Liver (tissue), 9 donors: ENCODE measurements around the gene DUSP8. TPM values are rescaled to one million over a fixed set of nuclear protein-coding genes. Genes with fewer than 3 reads are reported as not detected.

Experiments used
- DNase-seq: peaks from one replicate; pipeline ENCODE4 v3.0.0-alpha.2; 2017; ENCODE audit warnings: low spot score
- H3K27ac ChIP-seq, 2 donors: one replicate each; pipeline ENCODE4 v1.7.0; 2013; ENCODE audit warnings: inconsistent platforms in 2 of 2, low read length in 2 of 2, control low read depth in 1 of 2, low read depth in 1 of 2, mild to moderate bottlenecking in 1 of 2
- H3K27me3 ChIP-seq, 4 donors: one replicate each; pipeline versions ENCODE4 v1.6.1 to v1.7.0; 2013; ENCODE audit warnings: low read length in 3 of 4, inconsistent platforms in 1 of 4, mild to moderate bottlenecking in 1 of 4, moderate library complexity in 1 of 4; ENCODE audit not compliant: control insufficient read depth in 4 of 4, insufficient read depth in 4 of 4
- H3K36me3 ChIP-seq, 4 donors: one replicate each; pipeline versions ENCODE4 v1.6.1 to v1.7.0; 2013; ENCODE audit warnings: low read length in 3 of 4, mild to moderate bottlenecking in 3 of 4, low read depth in 1 of 4, moderate library complexity in 1 of 4; ENCODE audit not compliant: control insufficient read depth in 4 of 4, insufficient read depth in 3 of 4
- H3K4me1 ChIP-seq, 4 donors: one replicate each; pipeline versions ENCODE4 v1.6.1 to v1.7.0; 2013; ENCODE audit warnings: low read length in 3 of 4, mild to moderate bottlenecking in 3 of 4, moderate library complexity in 1 of 4; ENCODE audit not compliant: control insufficient read depth in 4 of 4, insufficient read depth in 4 of 4
- H3K4me3 ChIP-seq, 3 donors: one replicate each; pipeline versions ENCODE4 v1.6.1 to v1.7.0; 2013; ENCODE audit warnings: low read length in 3 of 3, control low read depth in 1 of 3, low read depth in 1 of 3, mild to moderate bottlenecking in 1 of 3
- H3K9ac ChIP-seq, 2 donors: one replicate each; pipeline ENCODE4 v1.7.0; 2013; ENCODE audit warnings: low read length in 2 of 2, mild to moderate bottlenecking in 2 of 2, moderate library complexity in 2 of 2, control low read depth in 1 of 2, low read depth in 1 of 2
- H3K9me3 ChIP-seq, 4 donors: one replicate each; pipeline versions ENCODE4 v1.6.1 to v1.7.0; 2013; ENCODE audit warnings: low read length in 3 of 4; ENCODE audit not compliant: control insufficient read depth in 4 of 4
- EGR1 ChIP-seq, 2 donors: IDR thresholded peaks; 2 replicates each; pipeline ENCODE4 v1.6.1; 2016 to 2018; ENCODE audit warnings: antibody characterized with exemption in 2 of 2, low read depth in 2 of 2
- FOXA1 ChIP-seq: IDR thresholded peaks from 2 replicates; pipeline ENCODE4 v1.6.1; 2016; ENCODE audit warnings: antibody characterized with exemption
- FOXA2 ChIP-seq: IDR thresholded peaks from 2 replicates; pipeline ENCODE4 v1.6.1; 2016; ENCODE audit warnings: antibody characterized with exemption
- GABPA ChIP-seq, 2 donors: IDR thresholded peaks in 1 of 2; conservative IDR thresholded peaks in 1 of 2; 2 replicates each; pipeline ENCODE4 v1.6.1; 2016; ENCODE audit warnings: antibody characterized with exemption in 2 of 2, mild to moderate bottlenecking in 1 of 2, moderate library complexity in 1 of 2
- HNF4A ChIP-seq, 2 donors: conservative IDR thresholded peaks; 2 replicates each; pipeline ENCODE4 v1.6.1; 2016; ENCODE audit warnings: antibody characterized with exemption in 2 of 2, mild to moderate bottlenecking in 2 of 2
- HNF4G ChIP-seq: IDR thresholded peaks from 2 replicates; pipeline ENCODE4 v1.6.1; 2016; ENCODE audit warnings: antibody characterized with exemption
- JUND ChIP-seq, 2 donors: IDR thresholded peaks; 2 replicates each; pipeline ENCODE4 v1.6.1; 2016; ENCODE audit warnings: antibody characterized with exemption in 2 of 2
- NR2F2 ChIP-seq: IDR thresholded peaks from 2 replicates; pipeline ENCODE4 v1.6.1; 2016; ENCODE audit warnings: antibody characterized with exemption
- RAD21 ChIP-seq, 2 donors: IDR thresholded peaks; 2 replicates each; pipeline ENCODE4 v1.6.1; 2016; ENCODE audit warnings: antibody characterized with exemption in 2 of 2, mild to moderate bottlenecking in 2 of 2
- RXRA ChIP-seq, 2 donors: IDR thresholded peaks; 2 replicates each; pipeline ENCODE4 v1.6.1; 2017 to 2018; ENCODE audit warnings: antibody characterized with exemption in 2 of 2, mild to moderate bottlenecking in 1 of 2
- SP1 ChIP-seq: IDR thresholded peaks from 2 replicates; pipeline ENCODE4 v1.6.1; 2018; ENCODE audit warnings: antibody characterized with exemption, mild to moderate bottlenecking
- YY1 ChIP-seq: IDR thresholded peaks from 2 replicates; pipeline ENCODE4 v1.6.1; 2016; ENCODE audit warnings: antibody characterized with exemption, mild to moderate bottlenecking
- WGBS: extraction: QIAGEN DNeasy Blood & Tissue Kit; methylation state at CpG from one replicate; pipeline ENCODE4 v1.1.7; 2013; 5-methylcytosine and 5-hydroxymethylcytosine counted together
- polyA plus RNA-seq, 2 donors: library from polyadenylated mRNA; stranded (reverse) in 1 of 2; unstranded in 1 of 2; fragments of 200-250 nt in 1 of 2; fragments of >200 nt in 1 of 2; fragmentation: Nextera tagmentation in 1 of 2; extraction: Ambion mirVana in 1 of 2; gene quantifications; one replicate each; pipeline versions ENCODE4 v1.2.1 to v1.2.3, GENCODE V29; 2013 to 2015
- total RNA-seq, 2 donors: library from RNA; depleted of rRNA; stranded (reverse); fragments of >200 nt; gene quantifications; one replicate each; pipeline ENCODE4 v1.2.3, GENCODE V29; 2014
- TF ChIP-seq, protein P1 (sequence below): IDR thresholded peaks from 2 replicates; pipeline ENCODE4 v1.6.1; 2016; ENCODE audit warnings: antibody characterized with exemption
- TF ChIP-seq, protein P2 (sequence below): IDR thresholded peaks from 2 replicates; pipeline ENCODE4 v1.6.1; 2016; ENCODE audit warnings: antibody characterized with exemption, mild to moderate bottlenecking
- TF ChIP-seq, protein P3 (sequence below): fragments of 150-350 bp; IDR thresholded peaks from 2 replicates; pipeline ENCODE4 v1.5.1; 2017; ENCODE audit warnings: improper control_type of control experiment, low read depth, low read length; ENCODE audit not compliant: missing input control
- TF ChIP-seq, protein P4 (sequence below): IDR thresholded peaks from 2 replicates; pipeline ENCODE4 v1.6.1; 2016; ENCODE audit warnings: antibody characterized with exemption
- donor health status: healthy.
- donor health status: healthy.
- donor health status: healthy.
- donor health status: healthy.
- donor health status: healthy.

DUSP8 gene
- total and polyA plus RNA-seq, 4 donors: 0.06 to 0.33 (median 0.21) TPM

DNA sequence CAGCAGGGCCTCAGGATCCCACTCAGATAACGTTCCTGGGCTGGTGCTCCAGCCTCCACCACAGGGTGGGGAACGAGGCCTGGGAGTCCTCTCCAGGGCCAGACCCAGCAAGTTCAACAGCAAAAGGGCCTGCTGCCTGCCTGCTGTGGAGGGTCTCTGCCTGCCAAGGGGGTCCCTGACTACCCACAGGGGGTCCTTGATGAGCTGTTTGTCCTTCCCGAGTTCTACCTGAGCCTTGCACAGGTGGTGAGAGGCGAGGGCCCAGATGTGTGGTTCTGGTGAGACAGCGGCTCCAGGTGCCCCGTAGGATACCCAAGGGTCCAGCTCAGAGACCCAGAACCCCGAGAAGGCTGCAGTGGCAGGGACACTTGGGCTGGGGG lies 4.4 kb downstream of the DUSP8 start:
- H3K27ac ChIP-seq: no peak overlapping the region
- 82% methylated on average over 7 of the region's 7 CpGs for WGBS
- H3K9me3 ChIP-seq: no peaks in the 10 kb centered on the region
- no peak for TF ChIP-seq RAD21 (IDR thresholded peaks at IDR 0.05)
- TF ChIP-seq, protein P1, sequence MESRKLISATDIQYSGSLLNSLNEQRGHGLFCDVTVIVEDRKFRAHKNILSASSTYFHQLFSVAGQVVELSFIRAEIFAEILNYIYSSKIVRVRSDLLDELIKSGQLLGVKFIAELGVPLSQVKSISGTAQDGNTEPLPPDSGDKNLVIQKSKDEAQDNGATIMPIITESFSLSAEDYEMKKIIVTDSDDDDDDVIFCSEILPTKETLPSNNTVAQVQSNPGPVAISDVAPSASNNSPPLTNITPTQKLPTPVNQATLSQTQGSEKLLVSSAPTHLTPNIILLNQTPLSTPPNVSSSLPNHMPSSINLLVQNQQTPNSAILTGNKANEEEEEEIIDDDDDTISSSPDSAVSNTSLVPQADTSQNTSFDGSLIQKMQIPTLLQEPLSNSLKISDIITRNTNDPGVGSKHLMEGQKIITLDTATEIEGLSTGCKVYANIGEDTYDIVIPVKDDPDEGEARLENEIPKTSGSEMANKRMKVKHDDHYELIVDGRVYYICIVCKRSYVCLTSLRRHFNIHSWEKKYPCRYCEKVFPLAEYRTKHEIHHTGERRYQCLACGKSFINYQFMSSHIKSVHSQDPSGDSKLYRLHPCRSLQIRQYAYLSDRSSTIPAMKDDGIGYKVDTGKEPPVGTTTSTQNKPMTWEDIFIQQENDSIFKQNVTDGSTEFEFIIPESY: no peak
- TF ChIP-seq RXRA (IDR thresholded peaks at IDR 0.05): no peak
- no peak for TF ChIP-seq FOXA2
- TF ChIP-seq EGR1 (IDR thresholded peaks at IDR 0.05; ENCODE audit: low read depth in 2 of 2): no peak
- H3K4me3 ChIP-seq: no peak overlapping the region
- H3K27me3 ChIP-seq: peaks cover 0 to 3% (median 0%) of the 10 kb centered on the region in 4 donors
- no peak for DNase-seq
- H3K4me1 ChIP-seq: peaks cover 0 to 8% (median 3%) of the 10 kb centered on the region in 4 donors
- no peak overlapping the region for H3K9ac ChIP-seq
- H3K36me3 ChIP-seq: no peaks in the 10 kb centered on the region

DNA sequence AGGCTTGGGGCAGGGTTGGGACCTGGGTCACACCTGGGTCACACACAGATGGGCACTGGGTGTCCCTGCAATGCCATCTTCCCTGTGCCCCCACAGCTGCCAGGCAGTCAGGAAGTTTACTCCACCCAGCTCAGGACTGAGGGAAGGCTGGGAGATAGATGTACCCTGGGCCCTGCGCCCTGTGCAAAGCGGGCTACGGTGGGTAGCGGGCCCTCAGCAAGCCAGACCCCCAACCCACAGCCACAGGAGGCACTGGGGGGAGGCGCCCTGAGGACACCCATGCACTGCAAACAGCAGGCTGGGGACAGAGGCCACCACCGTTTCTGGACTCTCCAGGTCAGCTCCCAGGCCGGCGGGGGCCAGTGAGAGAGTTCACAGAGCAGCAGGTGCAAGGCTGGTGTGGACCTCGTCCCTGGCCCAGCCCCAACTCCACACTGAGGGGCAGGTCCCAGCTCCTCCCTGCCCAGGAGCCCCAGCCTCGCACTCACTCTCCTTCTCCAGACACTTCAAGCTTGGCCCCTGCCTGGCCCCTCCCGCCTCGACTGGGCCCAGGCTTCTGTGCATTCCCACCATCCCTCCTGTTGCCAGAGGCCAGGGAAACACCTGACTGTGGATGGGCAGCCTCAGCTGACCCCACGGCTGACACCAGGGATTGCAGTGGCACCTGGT lies 4.9 kb downstream of the DUSP8 start:
- Histone ChIP-seq H3K27ac (no peak overlapping the region), H3K9me3 (no peaks in the 10 kb centered on the region), H3K36me3 (no peaks in the 10 kb centered on the region), H3K4me1 (peaks cover 0 to 6% (median 2%) of the 10 kb centered on the region in 4 donors), H3K9ac (no peak overlapping the region), H3K27me3 (peaks cover 0 to 3% (median 0%) of the 10 kb centered on the region in 4 donors), H3K4me3 (no peak overlapping the region)
- 67% methylated on average over 13 of the region's 13 CpGs for WGBS
- peak; percentile 57 for DNase-seq
- TF ChIP-seq, protein P1: no peak
- no peak for TF ChIP-seq GABPA (IDR thresholded peaks at IDR 0.05 in 1 of 2, conservative IDR thresholded peaks at IDR 0.05 in 1 of 2)
- TF ChIP-seq FOXA2: no peak
- no peak for TF ChIP-seq FOXA1
- TF ChIP-seq, protein P2, sequence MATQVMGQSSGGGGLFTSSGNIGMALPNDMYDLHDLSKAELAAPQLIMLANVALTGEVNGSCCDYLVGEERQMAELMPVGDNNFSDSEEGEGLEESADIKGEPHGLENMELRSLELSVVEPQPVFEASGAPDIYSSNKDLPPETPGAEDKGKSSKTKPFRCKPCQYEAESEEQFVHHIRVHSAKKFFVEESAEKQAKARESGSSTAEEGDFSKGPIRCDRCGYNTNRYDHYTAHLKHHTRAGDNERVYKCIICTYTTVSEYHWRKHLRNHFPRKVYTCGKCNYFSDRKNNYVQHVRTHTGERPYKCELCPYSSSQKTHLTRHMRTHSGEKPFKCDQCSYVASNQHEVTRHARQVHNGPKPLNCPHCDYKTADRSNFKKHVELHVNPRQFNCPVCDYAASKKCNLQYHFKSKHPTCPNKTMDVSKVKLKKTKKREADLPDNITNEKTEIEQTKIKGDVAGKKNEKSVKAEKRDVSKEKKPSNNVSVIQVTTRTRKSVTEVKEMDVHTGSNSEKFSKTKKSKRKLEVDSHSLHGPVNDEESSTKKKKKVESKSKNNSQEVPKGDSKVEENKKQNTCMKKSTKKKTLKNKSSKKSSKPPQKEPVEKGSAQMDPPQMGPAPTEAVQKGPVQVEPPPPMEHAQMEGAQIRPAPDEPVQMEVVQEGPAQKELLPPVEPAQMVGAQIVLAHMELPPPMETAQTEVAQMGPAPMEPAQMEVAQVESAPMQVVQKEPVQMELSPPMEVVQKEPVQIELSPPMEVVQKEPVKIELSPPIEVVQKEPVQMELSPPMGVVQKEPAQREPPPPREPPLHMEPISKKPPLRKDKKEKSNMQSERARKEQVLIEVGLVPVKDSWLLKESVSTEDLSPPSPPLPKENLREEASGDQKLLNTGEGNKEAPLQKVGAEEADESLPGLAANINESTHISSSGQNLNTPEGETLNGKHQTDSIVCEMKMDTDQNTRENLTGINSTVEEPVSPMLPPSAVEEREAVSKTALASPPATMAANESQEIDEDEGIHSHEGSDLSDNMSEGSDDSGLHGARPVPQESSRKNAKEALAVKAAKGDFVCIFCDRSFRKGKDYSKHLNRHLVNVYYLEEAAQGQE: no peak
- TF ChIP-seq RAD21 (IDR thresholded peaks at IDR 0.05): no peak
- TF ChIP-seq SP1: no peak
- TF ChIP-seq YY1: no peak
- no peak for TF ChIP-seq NR2F2
- TF ChIP-seq RXRA (IDR thresholded peaks at IDR 0.05): no peak
- TF ChIP-seq EGR1 (IDR thresholded peaks at IDR 0.05; ENCODE audit: low read depth in 2 of 2): no peak
- TF ChIP-seq HNF4G: no peak
- TF ChIP-seq JUND (IDR thresholded peaks at IDR 0.05): no peak
- TF ChIP-seq, protein P3, sequence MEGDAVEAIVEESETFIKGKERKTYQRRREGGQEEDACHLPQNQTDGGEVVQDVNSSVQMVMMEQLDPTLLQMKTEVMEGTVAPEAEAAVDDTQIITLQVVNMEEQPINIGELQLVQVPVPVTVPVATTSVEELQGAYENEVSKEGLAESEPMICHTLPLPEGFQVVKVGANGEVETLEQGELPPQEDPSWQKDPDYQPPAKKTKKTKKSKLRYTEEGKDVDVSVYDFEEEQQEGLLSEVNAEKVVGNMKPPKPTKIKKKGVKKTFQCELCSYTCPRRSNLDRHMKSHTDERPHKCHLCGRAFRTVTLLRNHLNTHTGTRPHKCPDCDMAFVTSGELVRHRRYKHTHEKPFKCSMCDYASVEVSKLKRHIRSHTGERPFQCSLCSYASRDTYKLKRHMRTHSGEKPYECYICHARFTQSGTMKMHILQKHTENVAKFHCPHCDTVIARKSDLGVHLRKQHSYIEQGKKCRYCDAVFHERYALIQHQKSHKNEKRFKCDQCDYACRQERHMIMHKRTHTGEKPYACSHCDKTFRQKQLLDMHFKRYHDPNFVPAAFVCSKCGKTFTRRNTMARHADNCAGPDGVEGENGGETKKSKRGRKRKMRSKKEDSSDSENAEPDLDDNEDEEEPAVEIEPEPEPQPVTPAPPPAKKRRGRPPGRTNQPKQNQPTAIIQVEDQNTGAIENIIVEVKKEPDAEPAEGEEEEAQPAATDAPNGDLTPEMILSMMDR: no peak
- no peak for TF ChIP-seq HNF4A (conservative IDR thresholded peaks at IDR 0.05)
- TF ChIP-seq, protein P4, sequence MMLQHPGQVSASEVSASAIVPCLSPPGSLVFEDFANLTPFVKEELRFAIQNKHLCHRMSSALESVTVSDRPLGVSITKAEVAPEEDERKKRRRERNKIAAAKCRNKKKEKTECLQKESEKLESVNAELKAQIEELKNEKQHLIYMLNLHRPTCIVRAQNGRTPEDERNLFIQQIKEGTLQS: no peak
